Activated T-cell treated with anti-CD3 and anti-CD28 coated beads for 24 hours (primary cell): Measurements from ENCODE around the gene LARGE1.

Experiments used
- DNase-seq: peaks from one replicate; pipeline ENCODE4 v3.0.0-alpha.2; 2020; ENCODE audit warnings: low read depth

The LARGE1 gene

DNA sequence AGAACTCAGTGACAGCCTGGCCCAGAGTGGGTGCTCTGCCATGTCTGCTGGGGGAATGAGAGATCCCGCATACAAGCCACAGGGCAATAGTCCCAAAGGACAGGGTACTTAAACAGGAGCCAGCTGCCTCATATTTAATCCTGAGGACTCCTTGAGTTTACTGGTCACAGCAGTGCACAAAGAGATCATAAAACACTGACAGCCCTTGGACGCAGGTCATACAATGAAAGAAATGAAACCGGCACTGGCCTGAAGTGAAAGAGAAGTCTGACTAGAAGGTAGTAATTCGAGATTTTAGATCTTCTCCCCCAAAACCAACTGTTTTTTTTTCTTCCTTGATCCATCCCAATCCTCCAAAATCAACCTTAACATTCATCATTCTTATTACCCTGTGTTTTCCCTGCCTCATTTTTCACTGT lies 562.3 kb downstream of the LARGE1 start:
- no peak for DNase-seq

DNA sequence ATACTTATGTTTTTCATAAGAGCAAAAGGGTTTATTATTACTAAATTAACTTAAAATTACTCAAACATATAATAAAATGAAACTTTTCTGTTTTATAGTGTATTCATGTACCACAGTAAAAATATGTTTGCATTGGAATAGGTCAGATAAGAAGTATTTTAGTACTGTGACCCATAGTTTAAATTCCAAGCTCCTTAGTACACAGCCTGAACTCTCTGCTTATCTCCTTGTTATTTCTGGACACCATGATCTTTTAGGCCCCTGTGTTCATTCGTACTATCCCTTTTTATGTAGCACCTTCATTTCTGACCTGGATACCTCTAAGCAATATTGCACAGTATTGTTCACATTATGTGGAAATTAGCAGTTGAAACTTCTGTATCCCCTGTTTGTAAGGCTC lies 565.3 kb downstream of the LARGE1 start:
- DNase-seq, result no peak

DNA sequence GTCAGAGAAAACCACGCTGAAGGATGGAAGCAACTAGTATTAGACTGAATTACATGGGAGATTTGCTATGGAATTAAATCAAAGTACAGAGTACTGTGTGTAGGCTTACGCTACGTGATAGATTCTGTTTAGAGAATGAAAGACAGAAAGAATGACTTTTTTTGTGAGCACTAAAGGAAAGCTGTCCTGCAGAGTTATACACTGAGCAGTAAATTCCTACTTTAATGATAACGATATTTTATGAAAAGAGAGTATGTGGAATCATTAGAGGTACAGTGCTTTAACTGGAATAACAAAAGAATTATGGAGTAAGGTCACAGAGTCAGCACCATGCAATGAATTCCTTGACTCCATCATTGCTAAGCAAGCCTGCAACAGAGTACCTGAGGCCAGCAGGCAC lies 566.8 kb downstream of the LARGE1 start:
- DNase-seq, result no peak

- DNase-seq, result no peak
Observed at GRCh38 chr22:33352768-33353167, 567.5 kb downstream of the LARGE1 start.

DNA sequence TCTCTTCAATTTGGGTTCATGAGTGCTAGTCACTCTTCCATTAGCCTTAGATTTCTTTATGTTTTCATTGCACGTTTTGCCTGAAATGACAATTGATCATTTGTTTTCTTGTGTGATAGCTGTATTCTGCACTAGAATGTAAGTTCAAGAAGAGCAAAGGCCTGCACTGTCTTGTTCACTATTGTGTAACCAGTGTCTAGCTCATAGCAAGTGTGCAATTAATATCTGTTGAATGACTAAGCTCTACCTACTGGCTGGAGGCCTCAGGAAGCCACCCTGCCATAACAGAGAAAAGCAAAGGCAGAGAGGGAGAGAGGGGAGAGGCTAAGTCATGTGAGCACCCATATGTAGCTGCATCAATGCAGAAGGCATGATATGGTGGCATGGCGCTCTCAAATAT lies 569.3 kb downstream of the LARGE1 start:
- DNase-seq, result no peak

DNA sequence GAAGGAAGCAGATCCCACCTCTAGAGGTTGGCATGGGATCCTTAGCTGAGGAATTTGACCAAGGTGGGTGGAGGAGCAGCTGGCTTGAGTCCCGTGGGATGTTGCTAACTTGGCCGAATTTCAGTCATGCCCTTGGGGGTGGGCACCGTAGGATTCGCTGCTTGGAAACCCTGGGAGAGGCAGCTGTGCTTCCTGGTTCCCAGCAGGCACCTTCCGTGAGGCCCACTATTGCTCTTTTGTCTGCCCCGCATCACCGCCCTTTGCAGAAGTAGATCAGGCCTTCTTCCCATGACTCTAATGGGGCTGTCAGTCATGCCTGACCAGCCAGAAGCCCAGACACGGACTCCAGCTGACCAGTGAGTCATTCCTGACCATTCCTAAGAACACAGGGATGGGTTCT lies 569.8 kb downstream of the LARGE1 start:
- DNase-seq, result no peak

- no peak for DNase-seq
Observed at GRCh38 chr22:33347002-33347401, 573.3 kb downstream of the LARGE1 start.

DNA sequence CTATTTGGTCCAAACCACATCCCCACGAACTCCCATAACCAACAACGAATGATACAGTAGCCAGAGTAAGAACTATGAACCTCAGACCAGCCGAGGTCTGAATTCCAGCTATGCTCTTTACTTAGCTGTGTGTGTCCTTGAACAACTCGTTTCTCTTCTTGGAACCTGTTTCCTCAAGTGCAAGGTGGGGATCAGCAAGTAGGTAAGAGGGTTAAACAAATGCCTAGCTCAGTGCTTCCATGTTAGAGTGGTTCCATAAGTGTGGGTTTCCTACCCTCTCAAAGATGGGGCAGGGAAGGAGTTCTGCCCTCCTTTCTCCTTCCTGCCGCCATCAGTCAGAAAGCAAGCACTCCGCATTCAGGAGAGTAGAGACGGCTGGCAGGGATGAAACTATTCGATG lies 578.7 kb downstream of the LARGE1 start:
- DNase-seq, result no peak

GRCh38 chr22:33337524-33337923 lies 582.8 kb downstream of the LARGE1 start:
- DNase-seq, result no peak

DNA sequence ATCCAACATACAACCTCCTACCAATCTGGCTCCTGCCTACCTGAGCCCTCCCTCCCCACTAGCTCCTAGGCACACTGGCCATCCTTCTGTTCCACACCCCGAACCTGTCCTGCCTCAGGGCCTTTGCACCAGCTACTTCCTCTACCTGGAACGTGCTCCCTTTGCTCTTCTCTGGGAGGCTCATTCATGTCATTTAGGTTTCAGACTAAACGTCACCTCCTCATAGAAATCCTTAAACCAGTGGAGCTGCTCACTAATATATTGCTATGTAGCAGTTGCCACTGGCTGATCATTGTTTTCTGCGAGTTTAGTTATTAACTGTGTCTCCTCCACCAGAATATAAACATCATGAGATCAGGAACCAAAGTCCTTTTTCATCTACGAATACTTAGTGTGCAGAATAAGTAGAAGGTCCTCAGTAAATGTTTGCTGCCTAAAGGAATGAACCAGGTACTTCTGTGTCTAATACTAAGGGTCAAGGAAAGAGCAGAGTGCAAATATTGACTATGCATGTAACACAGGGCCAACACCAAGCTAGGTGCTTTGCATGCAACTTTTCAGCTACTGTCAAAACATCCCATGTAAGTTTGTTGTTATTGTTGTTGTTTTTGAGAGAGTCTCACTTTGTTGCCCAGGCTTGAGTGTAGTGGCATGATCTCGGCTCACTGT lies 584.5 kb downstream of the LARGE1 start:
- no peak for DNase-seq

GRCh38 chr22:33332538-33332937 lies 587.7 kb downstream of the LARGE1 start:
- no peak for DNase-seq

- DNase-seq, result no peak
Observed at GRCh38 chr22:33331017-33331416, 589.3 kb downstream of the LARGE1 start.

DNA sequence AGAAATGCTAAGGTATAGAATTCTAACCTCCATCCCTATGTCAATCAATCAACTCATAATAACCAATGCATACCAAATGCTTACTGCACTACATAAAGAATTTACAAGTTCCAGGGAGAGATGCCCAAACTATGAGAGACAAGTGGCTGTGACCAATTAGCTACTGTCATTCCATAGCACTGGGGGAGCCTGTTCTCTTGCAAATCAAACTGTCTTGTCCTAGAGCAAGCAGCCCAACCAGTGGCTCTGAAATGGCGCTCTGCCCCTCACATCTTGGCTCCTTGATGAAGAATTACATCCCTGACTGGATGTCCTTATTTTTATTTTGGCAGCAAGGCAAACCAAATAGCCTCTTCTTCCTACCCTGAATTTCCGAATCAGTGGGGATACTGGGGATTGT lies 589.7 kb downstream of the LARGE1 start:
- DNase-seq, result no peak

- DNase-seq, result no peak
Observed at GRCh38 chr22:33329398-33329797, 590.9 kb downstream of the LARGE1 start.

GRCh38 chr22:33328789-33329296 lies 591.4 kb downstream of the LARGE1 start:
- no peak for DNase-seq

DNA sequence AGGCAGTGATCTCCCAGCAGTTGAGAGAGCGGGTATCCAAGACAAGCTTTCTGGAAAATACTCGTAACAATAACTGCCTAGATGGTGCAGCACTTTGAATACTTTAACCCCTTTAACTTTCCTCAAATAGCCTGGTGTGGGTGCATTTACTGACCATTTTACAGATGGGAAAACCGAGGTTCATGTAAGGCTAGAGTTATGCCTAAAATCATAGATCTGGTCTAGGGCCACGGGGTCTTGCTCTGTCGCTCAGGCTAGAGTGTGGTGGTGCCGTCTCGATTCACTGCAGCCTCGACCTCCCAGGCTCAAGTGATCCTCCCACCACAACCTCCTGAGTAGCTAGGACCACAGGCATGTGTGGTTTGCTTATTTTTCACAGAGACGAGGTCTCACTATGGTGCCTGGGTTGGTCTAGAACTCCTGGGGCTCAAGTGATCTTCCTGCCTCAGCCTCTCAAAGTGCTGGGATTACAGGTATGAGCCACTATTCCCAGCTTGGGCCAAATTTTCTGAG lies 592.9 kb downstream of the LARGE1 start:
- no peak for DNase-seq

- DNase-seq, result no peak
Observed at GRCh38 chr22:33326540-33327295, 593.6 kb downstream of the LARGE1 start.

- DNase-seq, result no peak
Observed at GRCh38 chr22:33325232-33326004, 594.9 kb downstream of the LARGE1 start.

DNA sequence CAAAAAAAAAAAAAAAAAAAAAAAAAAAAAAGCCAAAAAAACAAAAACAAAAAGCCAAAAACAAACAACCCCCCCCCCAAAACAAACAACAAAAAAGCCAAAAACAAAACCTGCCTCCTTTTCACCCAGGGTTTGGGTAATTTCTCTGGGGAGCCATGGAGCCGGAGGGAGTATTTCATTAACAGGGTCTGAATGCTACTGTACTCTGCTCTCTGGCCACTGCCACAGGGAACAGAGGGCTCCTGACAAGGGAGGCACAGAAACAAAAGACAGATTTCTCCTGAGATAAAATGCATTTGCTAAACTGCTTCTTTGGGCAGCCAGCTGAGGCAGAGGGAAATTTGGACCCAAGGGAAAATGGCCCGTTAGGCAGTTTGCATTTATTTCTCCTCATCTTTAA lies 596.0 kb downstream of the LARGE1 start:
- no peak for DNase-seq

- DNase-seq, result no peak
Observed at GRCh38 chr22:33321466-33321865, 598.8 kb downstream of the LARGE1 start.

DNA sequence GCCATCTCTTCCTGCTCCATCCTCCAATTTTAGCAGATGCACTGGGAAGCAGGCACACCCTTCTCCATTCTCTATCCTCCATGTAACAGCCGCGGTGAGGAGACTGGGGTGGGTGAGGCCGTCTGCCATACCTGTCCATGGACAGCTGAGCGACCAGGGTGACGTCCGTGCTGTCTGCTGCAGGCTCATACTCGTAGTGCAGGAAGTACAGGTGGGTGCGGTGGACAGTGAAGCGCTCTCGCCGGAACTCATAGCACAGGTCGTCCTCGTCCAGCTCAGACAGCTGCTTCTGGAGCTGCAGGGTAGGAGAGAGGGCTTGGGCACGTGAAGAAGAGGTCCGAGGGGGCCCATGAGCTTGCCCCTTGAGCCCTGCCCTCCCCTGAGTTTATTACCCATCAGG lies 604.3 kb downstream of the LARGE1 start:
- DNase-seq, result no peak

GRCh38 chr22:33315117-33315516 lies 605.2 kb downstream of the LARGE1 start:
- DNase-seq, result no peak

- no peak for DNase-seq
Observed at GRCh38 chr22:33314316-33314715, 606.0 kb downstream of the LARGE1 start.
